Adipocyte (in vitro differentiated cells): ENCODE results near the gene PER2.
A peak's percentile ranks its signal among the peaks of the same experiment; 100 is the strongest.

ENCODE experiments used
- DNase-seq: peaks from one replicate; pipeline ENCODE4 v3.0.0-alpha.2; 2015; ENCODE audit warnings: low read depth
- H3K27me3 ChIP-seq: replicated peaks from 2 replicates; pipeline ENCODE4 v1.7.0; 2013; ENCODE audit warnings: mild to moderate bottlenecking, low read length, moderate library complexity; ENCODE audit not compliant: control insufficient read depth, insufficient read depth
- H3K36me3 ChIP-seq: 2 replicates; pipeline ENCODE4 v1.7.0; 2013; ENCODE audit warnings: low read length, mild to moderate bottlenecking, moderate library complexity; ENCODE audit not compliant: control insufficient read depth, insufficient read depth, severe bottlenecking
- H3K4me1 ChIP-seq: 2 replicates; pipeline ENCODE4 v1.7.0; 2013; ENCODE audit warnings: mild to moderate bottlenecking, low read length, moderate library complexity; ENCODE audit not compliant: control insufficient read depth, insufficient read depth
- H3K4me3 ChIP-seq: 2 replicates; pipeline ENCODE4 v1.7.0; 2013; ENCODE audit warnings: mild to moderate bottlenecking, low read length, moderate library complexity
- H3K9ac ChIP-seq: 2 replicates; pipeline ENCODE4 v1.7.0; 2013; ENCODE audit warnings: mild to moderate bottlenecking, low read length, moderate library complexity
- H3K9me3 ChIP-seq: 2 replicates; pipeline ENCODE4 v1.7.0; 2013; ENCODE audit warnings: mild to moderate bottlenecking, low read length, moderate library complexity; ENCODE audit not compliant: control insufficient read depth

PER2 gene

GRCh38 chr2:238260883-238261282, 27.5 kb downstream of the PER2 start:
- Histone ChIP-seq H3K4me3 (no peak overlapping the region), H3K9me3 (no peaks in the 10 kb centered on the region), H3K9ac (no peak overlapping the region), H3K27me3 (no peaks in the 10 kb centered on the region), H3K36me3 (no peaks in the 10 kb centered on the region), H3K4me1 (peaks cover 9% of the 10 kb centered on the region)
- no peak for DNase-seq

- H3K27me3 ChIP-seq: no peaks in the 10 kb centered on the region
- H3K4me1 ChIP-seq: peaks cover 9% of the 10 kb centered on the region
- no peak overlapping the region for H3K9ac ChIP-seq
- no peak for DNase-seq
- no peak overlapping the region for H3K4me3 ChIP-seq
- H3K9me3 ChIP-seq: no peaks in the 10 kb centered on the region
- H3K36me3 ChIP-seq: peaks cover 9% of the 10 kb centered on the region
Measured at GRCh38 chr2:238259061-238260020, 29.1 kb downstream of the PER2 start.

GRCh38 chr2:238257786-238258700, 30.4 kb downstream of the PER2 start:
- no peaks in the 10 kb centered on the region for H3K9me3 ChIP-seq
- no peaks in the 10 kb centered on the region for H3K27me3 ChIP-seq
- H3K9ac ChIP-seq: no peak overlapping the region
- H3K4me3 ChIP-seq: no peak overlapping the region
- peaks cover 11% of the 10 kb centered on the region for H3K36me3 ChIP-seq
- no peak for DNase-seq
- peaks cover 6% of the 10 kb centered on the region for H3K4me1 ChIP-seq

GRCh38 chr2:238256594-238257104, 31.8 kb downstream of the PER2 start:
- H3K9ac ChIP-seq: no peak overlapping the region
- no peaks in the 10 kb centered on the region for H3K27me3 ChIP-seq
- H3K4me1 ChIP-seq: no peaks in the 10 kb centered on the region
- peak; percentile 40 for DNase-seq
- no peaks in the 10 kb centered on the region for H3K9me3 ChIP-seq
- peaks cover 14% of the 10 kb centered on the region for H3K36me3 ChIP-seq
- no peak overlapping the region for H3K4me3 ChIP-seq

GRCh38 chr2:238256111-238256510, 32.3 kb downstream of the PER2 start:
- no peaks in the 10 kb centered on the region for H3K4me1 ChIP-seq
- no peaks in the 10 kb centered on the region for H3K9me3 ChIP-seq
- H3K9ac ChIP-seq: no peak overlapping the region
- no peak overlapping the region for H3K4me3 ChIP-seq
- peaks cover 14% of the 10 kb centered on the region for H3K36me3 ChIP-seq
- DNase-seq: no peak
- H3K27me3 ChIP-seq: no peaks in the 10 kb centered on the region

- H3K36me3 ChIP-seq: peaks cover 18% of the 10 kb centered on the region
- no peak overlapping the region for H3K4me3 ChIP-seq
- H3K9ac ChIP-seq: no peak overlapping the region
- no peaks in the 10 kb centered on the region for H3K4me1 ChIP-seq
- no peaks in the 10 kb centered on the region for H3K27me3 ChIP-seq
- DNase-seq: no peak
- H3K9me3 ChIP-seq: no peaks in the 10 kb centered on the region
Measured at GRCh38 chr2:238255636-238256035, 32.8 kb downstream of the PER2 start.

GRCh38 chr2:238255151-238255551, 33.3 kb downstream of the PER2 start:
- H3K9me3 ChIP-seq: no peaks in the 10 kb centered on the region
- no peaks in the 10 kb centered on the region for H3K4me1 ChIP-seq
- no peak overlapping the region for H3K9ac ChIP-seq
- peaks cover 22% of the 10 kb centered on the region for H3K36me3 ChIP-seq
- H3K4me3 ChIP-seq: no peak overlapping the region
- DNase-seq: no peak
- H3K27me3 ChIP-seq: no peaks in the 10 kb centered on the region

- DNase-seq: no peak
- Histone ChIP-seq H3K4me1 (no peaks in the 10 kb centered on the region), H3K9me3 (no peaks in the 10 kb centered on the region), H3K9ac (no peak overlapping the region), H3K27me3 (no peaks in the 10 kb centered on the region), H3K4me3 (no peak overlapping the region), H3K36me3 (peaks cover 22% of the 10 kb centered on the region)
Measured at GRCh38 chr2:238254095-238254723, 34.2 kb downstream of the PER2 start.

GRCh38 chr2:238252766-238253630, 35.4 kb downstream of the PER2 start:
- Histone ChIP-seq H3K9me3 (no peaks in the 10 kb centered on the region), H3K36me3 (peaks cover 22% of the 10 kb centered on the region), H3K27me3 (no peaks in the 10 kb centered on the region), H3K9ac (no peak overlapping the region), H3K4me3 (no peak overlapping the region), H3K4me1 (no peaks in the 10 kb centered on the region)
- no peak for DNase-seq

- peaks cover under 1% of the 10 kb centered on the region for H3K4me1 ChIP-seq
- no peaks in the 10 kb centered on the region for H3K27me3 ChIP-seq
- peaks cover 22% of the 10 kb centered on the region for H3K36me3 ChIP-seq
- no peaks in the 10 kb centered on the region for H3K9me3 ChIP-seq
- DNase-seq: no peak
- no peak overlapping the region for H3K4me3 ChIP-seq
- H3K9ac ChIP-seq: no peak overlapping the region
Measured at GRCh38 chr2:238251986-238252385, 36.4 kb downstream of the PER2 start.
